HG03378 (cell line): ENCODE measurements around the gene WTAP.

Source experiments
- ATAC-seq: cut with Tn5 transposase; IDR thresholded peaks from one replicate; pipeline ENCODE4 v1.9.1; 2021; ENCODE audit warnings: mild to moderate bottlenecking, moderate library complexity; ENCODE audit not compliant: unreplicated experiment

WTAP gene

DNA sequence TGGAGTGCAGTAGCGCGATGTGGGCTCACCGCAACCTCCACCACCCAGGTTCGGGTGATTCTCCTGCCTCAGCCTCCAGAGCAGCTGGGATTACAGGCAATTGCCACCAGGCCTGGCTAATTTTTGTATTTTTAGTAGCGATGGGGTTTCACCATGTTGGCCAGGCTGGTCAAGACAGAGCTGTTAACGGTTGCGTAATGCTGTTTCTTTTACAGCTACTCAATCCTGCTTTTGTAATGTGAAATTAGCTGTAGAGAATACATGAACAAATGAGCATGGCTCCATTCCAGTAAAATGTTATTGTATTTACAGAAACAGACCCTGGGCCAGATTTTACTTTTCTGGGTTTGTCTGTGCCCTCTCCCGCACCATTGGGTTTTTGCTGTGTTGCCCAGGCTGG lies 74.6 kb downstream of the WTAP start:
- no peak for ATAC-seq

DNA sequence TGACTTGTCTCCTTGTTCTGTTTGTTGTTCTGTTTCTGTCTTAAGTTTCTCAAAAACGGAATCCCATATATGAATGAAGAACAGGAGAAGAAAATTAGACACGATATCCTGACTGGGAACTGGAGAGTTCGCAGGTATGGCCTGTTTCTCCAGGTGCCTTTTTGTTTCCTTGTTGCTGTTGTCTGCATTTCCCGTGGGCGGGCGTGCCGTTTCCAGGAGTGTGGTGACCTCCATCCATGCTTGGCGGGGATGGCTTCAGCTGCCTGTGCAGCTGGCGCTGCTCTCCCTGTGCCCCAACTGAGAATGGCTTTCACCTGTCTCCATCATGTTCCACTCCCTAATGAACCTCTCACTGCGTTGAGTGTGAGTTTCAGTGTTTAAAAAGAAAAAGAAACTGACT lies 77.2 kb downstream of the WTAP start:
- ATAC-seq, result no peak

DNA sequence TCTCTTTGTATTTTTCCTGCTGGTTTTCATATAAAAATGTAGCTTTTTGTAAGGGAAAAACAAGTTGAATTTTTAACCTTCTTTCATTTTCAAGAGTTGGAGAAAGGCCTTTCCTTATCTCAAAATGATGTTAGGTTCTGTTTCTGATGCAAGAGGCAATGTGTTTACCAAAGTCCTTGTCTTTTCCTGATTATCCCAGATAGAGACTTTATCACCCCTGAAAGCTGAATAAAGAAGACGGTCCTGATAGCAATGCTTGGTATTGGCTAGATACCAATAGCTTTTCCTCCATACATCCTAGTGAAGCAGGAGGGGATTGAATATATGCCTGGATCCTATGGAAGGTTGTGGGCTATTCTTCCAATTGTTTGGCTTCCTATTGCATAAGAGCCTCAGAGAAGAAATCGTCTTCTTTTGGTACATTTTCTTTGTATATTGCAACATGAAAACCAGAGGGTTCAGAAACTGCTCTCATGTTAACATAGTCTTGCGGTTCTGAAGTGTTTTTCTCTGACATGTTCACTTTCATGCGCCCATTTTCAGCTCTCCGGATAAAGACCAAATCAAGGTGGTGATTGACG lies 78.2 kb downstream of the WTAP start:
- ATAC-seq, result no peak
